ENCODE measurements around the gene GALNT5. TPM values are rescaled to one million over a fixed set of nuclear protein-coding genes. Genes with fewer than 3 reads are reported as not detected.

GALNT5 gene
- total RNA-seq, 1 experiment from 2014 or later = not detected

DNA sequence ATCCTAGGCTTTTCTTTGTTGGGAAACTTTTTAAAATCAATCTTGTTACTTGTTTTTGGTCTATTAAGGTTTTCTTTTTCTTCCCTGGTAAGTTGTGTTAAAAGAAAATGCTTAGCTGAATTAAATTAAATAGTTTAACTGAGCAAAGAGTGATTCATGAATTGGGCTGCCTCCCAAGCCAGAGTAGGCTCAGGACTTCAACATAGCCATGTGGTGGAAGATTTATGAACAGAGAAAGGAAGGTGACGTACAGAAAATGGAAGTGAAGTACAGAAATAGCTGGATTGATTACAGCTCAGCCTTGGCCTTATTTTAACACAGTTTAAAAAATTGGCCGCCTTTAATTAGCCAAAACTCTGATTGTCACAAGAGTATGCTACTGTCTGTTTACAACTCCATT is 27.9 kb upstream of the GALNT5 start:
- no peak overlapping the region for H3K4me3 ChIP-seq (ENCODE audit: low read depth, low read length, poor library complexity, severe bottlenecking)
- CTCF ChIA-PET = no interaction called here

DNA sequence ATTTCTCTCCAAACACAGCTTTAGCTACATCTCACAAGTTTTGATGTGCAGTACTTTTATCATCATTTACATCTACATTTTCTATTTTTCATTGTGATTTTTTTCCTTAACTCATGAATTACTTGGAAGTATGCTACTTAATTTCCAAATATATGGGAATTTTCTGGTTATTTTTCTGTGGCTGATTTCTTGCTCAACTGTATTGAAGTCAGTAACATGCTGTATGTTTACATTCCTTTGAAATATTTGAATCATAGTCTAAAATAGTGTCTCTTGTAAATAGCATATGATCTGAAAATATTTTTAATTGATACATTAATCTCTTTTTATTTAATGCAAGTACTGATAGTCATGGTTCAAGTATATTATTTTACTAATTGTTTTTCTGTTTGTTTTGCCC is 26.0 kb upstream of the GALNT5 start:
- DNase-seq (ENCODE audit: low spot score) = no peak
- H3K9me3 ChIP-seq (ENCODE audit: low read depth, low read length, poor library complexity, severe bottlenecking) = no peaks in the 10 kb centered on the region
- TF ChIP-seq, protein P1, sequence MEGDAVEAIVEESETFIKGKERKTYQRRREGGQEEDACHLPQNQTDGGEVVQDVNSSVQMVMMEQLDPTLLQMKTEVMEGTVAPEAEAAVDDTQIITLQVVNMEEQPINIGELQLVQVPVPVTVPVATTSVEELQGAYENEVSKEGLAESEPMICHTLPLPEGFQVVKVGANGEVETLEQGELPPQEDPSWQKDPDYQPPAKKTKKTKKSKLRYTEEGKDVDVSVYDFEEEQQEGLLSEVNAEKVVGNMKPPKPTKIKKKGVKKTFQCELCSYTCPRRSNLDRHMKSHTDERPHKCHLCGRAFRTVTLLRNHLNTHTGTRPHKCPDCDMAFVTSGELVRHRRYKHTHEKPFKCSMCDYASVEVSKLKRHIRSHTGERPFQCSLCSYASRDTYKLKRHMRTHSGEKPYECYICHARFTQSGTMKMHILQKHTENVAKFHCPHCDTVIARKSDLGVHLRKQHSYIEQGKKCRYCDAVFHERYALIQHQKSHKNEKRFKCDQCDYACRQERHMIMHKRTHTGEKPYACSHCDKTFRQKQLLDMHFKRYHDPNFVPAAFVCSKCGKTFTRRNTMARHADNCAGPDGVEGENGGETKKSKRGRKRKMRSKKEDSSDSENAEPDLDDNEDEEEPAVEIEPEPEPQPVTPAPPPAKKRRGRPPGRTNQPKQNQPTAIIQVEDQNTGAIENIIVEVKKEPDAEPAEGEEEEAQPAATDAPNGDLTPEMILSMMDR (conservative IDR thresholded peaks at IDR 0.05; ENCODE audit: low read depth, low read length) = no peak
- TF ChIP-seq EZH2 (IDR thresholded peaks at IDR 0.05; ENCODE audit: borderline replicate concordance, low read depth, low read length, poor library complexity, severe bottlenecking) = no peak
- intact Hi-C loops (cut with micrococcal nuclease; ENCODE audit: unreplicated experiment) = no loop called here
- H3K4me1 ChIP-seq (ENCODE audit: insufficient read depth, low read length, poor library complexity, severe bottlenecking) = no peaks in the 10 kb centered on the region
- ChIA-PET POLR2A (ENCODE audit: low non-redundant PET) (no interaction called here), CTCF (no interaction called here)
- no peaks in the 10 kb centered on the region for H3K36me3 ChIP-seq (ENCODE audit: insufficient read depth, low read length, poor library complexity, severe bottlenecking)
- no peaks in the 10 kb centered on the region for H3K27me3 ChIP-seq (replicated peaks; ENCODE audit: insufficient read depth, low read depth, low read length, poor library complexity)
- BruUV-seq (replicated peaks) = no TSS peak
- no peak overlapping the region for H3K27ac ChIP-seq (ENCODE audit: low read depth, low read length, poor library complexity, severe bottlenecking)
- H3K4me3 ChIP-seq (ENCODE audit: low read depth, low read length, poor library complexity, severe bottlenecking) = no peak overlapping the region

More for the DNA sequence above, 27.9 kb upstream of the GALNT5 start:
- BruUV-seq (replicated peaks) = no TSS peak
- Histone ChIP-seq H3K4me1 (ENCODE audit: insufficient read depth, low read length, poor library complexity, severe bottlenecking) (no peaks in the 10 kb centered on the region), H3K9me3 (ENCODE audit: low read depth, low read length, poor library complexity, severe bottlenecking) (no peaks in the 10 kb centered on the region), H3K27ac (ENCODE audit: low read depth, low read length, poor library complexity, severe bottlenecking) (no peak overlapping the region), H3K36me3 (ENCODE audit: insufficient read depth, low read length, poor library complexity, severe bottlenecking) (no peaks in the 10 kb centered on the region), H3K27me3 (replicated peaks; ENCODE audit: insufficient read depth, low read depth, low read length, poor library complexity) (no peaks in the 10 kb centered on the region)
- no peak for DNase-seq (ENCODE audit: low spot score)
- POLR2A ChIA-PET (ENCODE audit: low non-redundant PET) = no interaction called here
- TF ChIP-seq, protein P1 (conservative IDR thresholded peaks at IDR 0.05; ENCODE audit: low read depth, low read length) = no peak
- TF ChIP-seq EZH2 (IDR thresholded peaks at IDR 0.05; ENCODE audit: borderline replicate concordance, low read depth, low read length, poor library complexity, severe bottlenecking) = no peak
- intact Hi-C loops (cut with micrococcal nuclease; ENCODE audit: unreplicated experiment) = no loop called here

- H3K4me1 ChIP-seq (ENCODE audit: insufficient read depth, low read length, poor library complexity, severe bottlenecking) = no peaks in the 10 kb centered on the region
- ChIA-PET POLR2A (ENCODE audit: low non-redundant PET) (no interaction called here), CTCF (no interaction called here)
- no peaks in the 10 kb centered on the region for H3K9me3 ChIP-seq (ENCODE audit: low read depth, low read length, poor library complexity, severe bottlenecking)
- H3K36me3 ChIP-seq (ENCODE audit: insufficient read depth, low read length, poor library complexity, severe bottlenecking) = no peaks in the 10 kb centered on the region
- H3K27me3 ChIP-seq (replicated peaks; ENCODE audit: insufficient read depth, low read depth, low read length, poor library complexity) = no peaks in the 10 kb centered on the region
- no peak overlapping the region for H3K27ac ChIP-seq (ENCODE audit: low read depth, low read length, poor library complexity, severe bottlenecking)
- intact Hi-C loops (cut with micrococcal nuclease; ENCODE audit: unreplicated experiment) = no loop called here
- no peak overlapping the region for H3K4me3 ChIP-seq (ENCODE audit: low read depth, low read length, poor library complexity, severe bottlenecking)
- no TSS peak for BruUV-seq (replicated peaks)
- DNase-seq (ENCODE audit: low spot score) = no peak
- no peak for TF ChIP-seq EZH2 (IDR thresholded peaks at IDR 0.05; ENCODE audit: borderline replicate concordance, low read depth, low read length, poor library complexity, severe bottlenecking)
- TF ChIP-seq, protein P1 (conservative IDR thresholded peaks at IDR 0.05; ENCODE audit: low read depth, low read length) = no peak
Measured at GRCh38 chr2:157233506-157233905, 24.0 kb upstream of the GALNT5 start.

All from A673 (cell line).